GM23338 (cell line): ENCODE data around the gene HSPG2.

ENCODE experiments used
- CREB1 ChIP-seq: fragments of 250-450 bp; sonication (Bioruptor Pico); IDR thresholded peaks from 2 replicates; pipeline ENCODE4 v1.5.0; 2020; ENCODE audit warnings: low read depth, mild to moderate bottlenecking, moderate library complexity
- EZH2 ChIP-seq: fragments of 200-600 bp; sonication (generic); IDR thresholded peaks from one replicate; pipeline ENCODE4 v1.8.0; 2017; ENCODE audit warnings: antibody characterized with exemption, mild to moderate bottlenecking, low read depth; ENCODE audit not compliant: unreplicated experiment
- EZH2phosphoT487 ChIP-seq: fragments of 200-600 bp; sonication (generic); IDR thresholded peaks from one replicate; pipeline ENCODE4 v1.8.1; 2018; ENCODE audit warnings: antibody characterized with exemption; ENCODE audit not compliant: unreplicated experiment
- NANOG ChIP-seq: IDR thresholded peaks from 2 replicates; pipeline ENCODE4 v1.6.1; 2016; ENCODE audit warnings: antibody characterized with exemption, borderline replicate concordance
- POLR2AphosphoS5 ChIP-seq: IDR thresholded peaks from 2 replicates; pipeline ENCODE4 v1.6.1; 2016; ENCODE audit warnings: antibody characterized with exemption, low read depth
- STAT1 ChIP-seq: IDR thresholded peaks from one replicate; pipeline ENCODE4 v1.6.1; 2016; ENCODE audit warnings: antibody characterized with exemption; ENCODE audit not compliant: unreplicated experiment
- ZNF114 ChIP-seq: fragments of 250-450 bp; sonication (Bioruptor Pico); IDR thresholded peaks from 2 replicates; pipeline ENCODE4 v1.5.0; 2020; ENCODE audit warnings: mild to moderate bottlenecking, moderate library complexity
- ZNF331 ChIP-seq: fragments of 250-450 bp; sonication (Bioruptor Pico); IDR thresholded peaks from 2 replicates; pipeline ENCODE4 v1.5.0; 2020; ENCODE audit warnings: low read depth, mild to moderate bottlenecking, moderate library complexity
- TF ChIP-seq, protein P1 (sequence below), 2 experiments: fragments of 200-600 bp in 1 of 2; sonication (generic) in 1 of 2; conservative IDR thresholded peaks; 2 replicates each; pipeline versions ENCODE4 v1.5.1 to v1.6.1; 2016 to 2017; ENCODE audit warnings: antibody characterized with exemption in 2 of 2, low read depth in 2 of 2, mild to moderate bottlenecking in 2 of 2, moderate library complexity in 1 of 2
- TF ChIP-seq, protein P2 (sequence below): IDR thresholded peaks from one replicate; pipeline ENCODE4 v1.6.1; 2018; ENCODE audit warnings: antibody characterized with exemption; ENCODE audit not compliant: unreplicated experiment

DNA sequence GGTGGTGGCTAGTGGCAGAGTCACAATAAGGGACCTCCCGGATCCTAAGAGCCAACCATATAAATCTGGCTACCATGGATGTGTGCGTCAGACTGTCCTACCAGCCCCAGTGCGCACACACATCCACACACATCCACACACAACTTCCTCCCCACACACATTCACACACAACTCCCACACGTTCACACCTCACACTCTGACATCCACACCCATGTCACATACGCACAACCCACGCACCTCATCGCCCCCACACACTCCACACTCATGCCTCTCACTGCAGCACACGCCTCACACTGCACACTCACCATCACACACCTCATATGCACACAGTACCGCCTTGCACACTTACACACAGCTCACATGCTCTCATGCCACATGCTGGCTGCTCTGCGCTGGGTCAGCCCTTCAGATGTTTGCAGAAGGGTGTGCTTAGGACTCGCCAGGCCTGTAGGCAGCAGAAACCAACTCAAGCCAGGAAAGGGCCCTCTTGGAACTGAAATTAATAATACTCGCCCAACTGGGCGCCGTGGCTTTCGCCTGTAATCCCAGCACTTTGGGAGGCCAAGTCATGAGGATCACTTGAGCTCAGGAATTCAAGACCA, 122.0 kb downstream of the HSPG2 start:
- TF ChIP-seq, protein P1, sequence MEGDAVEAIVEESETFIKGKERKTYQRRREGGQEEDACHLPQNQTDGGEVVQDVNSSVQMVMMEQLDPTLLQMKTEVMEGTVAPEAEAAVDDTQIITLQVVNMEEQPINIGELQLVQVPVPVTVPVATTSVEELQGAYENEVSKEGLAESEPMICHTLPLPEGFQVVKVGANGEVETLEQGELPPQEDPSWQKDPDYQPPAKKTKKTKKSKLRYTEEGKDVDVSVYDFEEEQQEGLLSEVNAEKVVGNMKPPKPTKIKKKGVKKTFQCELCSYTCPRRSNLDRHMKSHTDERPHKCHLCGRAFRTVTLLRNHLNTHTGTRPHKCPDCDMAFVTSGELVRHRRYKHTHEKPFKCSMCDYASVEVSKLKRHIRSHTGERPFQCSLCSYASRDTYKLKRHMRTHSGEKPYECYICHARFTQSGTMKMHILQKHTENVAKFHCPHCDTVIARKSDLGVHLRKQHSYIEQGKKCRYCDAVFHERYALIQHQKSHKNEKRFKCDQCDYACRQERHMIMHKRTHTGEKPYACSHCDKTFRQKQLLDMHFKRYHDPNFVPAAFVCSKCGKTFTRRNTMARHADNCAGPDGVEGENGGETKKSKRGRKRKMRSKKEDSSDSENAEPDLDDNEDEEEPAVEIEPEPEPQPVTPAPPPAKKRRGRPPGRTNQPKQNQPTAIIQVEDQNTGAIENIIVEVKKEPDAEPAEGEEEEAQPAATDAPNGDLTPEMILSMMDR (conservative IDR thresholded peaks at IDR 0.05; ENCODE audit: low read depth in 2 of 2), result no peak
- TF ChIP-seq POLR2AphosphoS5 (no peak), EZH2phosphoT487 (no peak), EZH2 (no peak), ZNF331 (no peak), CREB1 (CRISPR knock-in tag) (no peak), ZNF114 (CRISPR knock-in tag) (no peak), STAT1 (no peak), NANOG (no peak)
- TF ChIP-seq, protein P2, sequence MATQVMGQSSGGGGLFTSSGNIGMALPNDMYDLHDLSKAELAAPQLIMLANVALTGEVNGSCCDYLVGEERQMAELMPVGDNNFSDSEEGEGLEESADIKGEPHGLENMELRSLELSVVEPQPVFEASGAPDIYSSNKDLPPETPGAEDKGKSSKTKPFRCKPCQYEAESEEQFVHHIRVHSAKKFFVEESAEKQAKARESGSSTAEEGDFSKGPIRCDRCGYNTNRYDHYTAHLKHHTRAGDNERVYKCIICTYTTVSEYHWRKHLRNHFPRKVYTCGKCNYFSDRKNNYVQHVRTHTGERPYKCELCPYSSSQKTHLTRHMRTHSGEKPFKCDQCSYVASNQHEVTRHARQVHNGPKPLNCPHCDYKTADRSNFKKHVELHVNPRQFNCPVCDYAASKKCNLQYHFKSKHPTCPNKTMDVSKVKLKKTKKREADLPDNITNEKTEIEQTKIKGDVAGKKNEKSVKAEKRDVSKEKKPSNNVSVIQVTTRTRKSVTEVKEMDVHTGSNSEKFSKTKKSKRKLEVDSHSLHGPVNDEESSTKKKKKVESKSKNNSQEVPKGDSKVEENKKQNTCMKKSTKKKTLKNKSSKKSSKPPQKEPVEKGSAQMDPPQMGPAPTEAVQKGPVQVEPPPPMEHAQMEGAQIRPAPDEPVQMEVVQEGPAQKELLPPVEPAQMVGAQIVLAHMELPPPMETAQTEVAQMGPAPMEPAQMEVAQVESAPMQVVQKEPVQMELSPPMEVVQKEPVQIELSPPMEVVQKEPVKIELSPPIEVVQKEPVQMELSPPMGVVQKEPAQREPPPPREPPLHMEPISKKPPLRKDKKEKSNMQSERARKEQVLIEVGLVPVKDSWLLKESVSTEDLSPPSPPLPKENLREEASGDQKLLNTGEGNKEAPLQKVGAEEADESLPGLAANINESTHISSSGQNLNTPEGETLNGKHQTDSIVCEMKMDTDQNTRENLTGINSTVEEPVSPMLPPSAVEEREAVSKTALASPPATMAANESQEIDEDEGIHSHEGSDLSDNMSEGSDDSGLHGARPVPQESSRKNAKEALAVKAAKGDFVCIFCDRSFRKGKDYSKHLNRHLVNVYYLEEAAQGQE, result no peak
